Activated CD8-positive, alpha-beta memory T cell treated with anti-CD3 and anti-CD28 coated beads for 1 hour (primary cell): ENCODE data around the gene CBFA2T3.

Experiments used
- DNase-seq, 2 donors: peaks; one replicate each; pipeline ENCODE4 v3.0.0-alpha.2; 2020; ENCODE audit warnings: low read depth in 1 of 2; ENCODE audit errors: extremely low read depth in 1 of 2

Gene CBFA2T3

GRCh38 chr16:88977812-88978607 lies 1.0 kb upstream of the CBFA2T3 start:
- DNase-seq: no peak

- DNase-seq: no peak
These were observed 515 bp downstream of the CBFA2T3 start for GRCh38 chr16:88976366-88977017.

- DNase-seq: no peak
These were observed 1.4 kb downstream of the CBFA2T3 start for GRCh38 chr16:88975511-88976061.

DNA sequence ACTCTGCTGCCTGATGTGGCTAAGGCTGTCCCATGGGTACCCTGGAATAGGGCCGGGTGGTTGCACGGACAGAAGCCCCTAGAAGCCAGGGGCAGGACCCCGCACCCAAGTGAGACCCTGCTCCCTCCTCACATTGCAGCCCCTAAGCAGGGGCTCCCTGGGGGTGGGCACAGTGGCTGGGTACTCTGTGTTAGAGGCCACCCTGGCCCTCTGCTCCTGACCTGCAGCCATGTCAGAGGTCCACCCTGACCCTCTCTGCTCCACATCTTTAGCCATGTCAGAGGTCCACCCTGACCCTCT lies 2.1 kb downstream of the CBFA2T3 start:
- no peak for DNase-seq

DNA sequence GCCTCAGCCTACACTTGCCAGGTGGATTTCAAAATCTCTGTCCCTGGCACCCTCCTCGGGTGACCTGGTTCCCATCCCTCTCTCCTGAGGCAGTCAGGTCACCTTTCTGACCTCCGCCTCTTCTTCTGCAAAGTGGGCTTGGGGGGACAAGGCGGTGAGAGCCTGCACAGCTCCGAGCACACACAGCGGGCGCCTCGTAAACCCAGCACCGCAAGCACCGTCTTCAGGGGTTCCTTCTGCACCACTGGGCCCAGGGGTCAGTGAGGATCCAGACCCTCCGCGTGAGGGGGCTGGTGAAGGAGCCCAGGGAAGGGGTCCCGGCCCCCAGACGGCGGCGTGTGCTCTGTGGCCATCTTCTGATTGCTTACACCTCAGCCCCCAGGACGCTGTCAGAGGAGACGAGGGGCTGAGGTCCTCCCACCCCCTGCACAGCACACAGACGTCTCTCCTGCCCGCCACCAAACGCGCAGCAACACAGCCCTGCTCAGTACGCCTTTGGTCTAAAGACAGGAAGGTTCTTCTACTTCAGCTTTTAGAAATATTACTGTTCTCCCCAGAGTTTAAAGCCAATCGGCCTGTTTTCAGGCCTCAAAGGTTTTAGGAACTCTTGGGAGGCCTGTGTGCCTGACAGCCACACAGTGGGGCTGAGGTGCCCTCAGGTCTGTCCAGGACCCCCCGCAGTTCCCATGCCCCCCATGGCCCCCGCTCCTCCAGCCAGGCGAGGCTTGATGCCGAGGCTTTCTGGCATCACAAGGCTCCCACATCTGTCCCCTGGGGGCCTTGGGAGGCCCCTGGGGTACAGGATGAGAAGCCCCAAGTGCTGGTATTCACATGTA lies 2.7 kb downstream of the CBFA2T3 start:
- no peak for DNase-seq

DNA sequence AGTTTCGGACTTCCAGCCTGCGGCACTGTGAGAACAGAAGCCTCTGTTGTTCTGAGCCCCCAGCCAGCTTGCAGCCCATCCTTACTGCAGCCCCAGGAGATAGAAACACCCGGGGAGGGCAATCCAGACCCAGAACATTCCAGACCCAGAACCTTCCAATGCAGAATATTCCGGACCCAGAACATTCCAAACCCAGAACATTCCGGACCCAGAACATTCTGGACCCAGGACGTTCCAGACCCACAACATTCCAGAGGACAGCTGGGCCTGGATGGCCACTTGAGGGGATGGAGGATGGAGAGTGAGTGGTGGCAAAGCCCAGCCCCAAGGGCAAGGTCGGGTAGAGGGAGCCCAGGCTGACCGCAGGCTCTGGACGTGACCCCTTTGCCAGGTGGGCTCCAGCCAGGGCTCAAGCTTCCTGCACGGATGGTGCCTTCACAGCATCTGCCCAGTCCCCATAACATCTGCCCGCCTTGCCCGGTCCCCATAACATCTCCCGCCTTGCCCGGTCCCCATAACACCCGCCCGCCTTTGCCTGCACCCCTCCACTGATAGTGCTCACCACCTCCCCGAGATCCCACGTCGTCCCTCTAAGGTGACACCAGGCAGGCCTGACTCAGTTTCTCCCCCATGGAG lies 3.5 kb downstream of the CBFA2T3 start:
- no peak for DNase-seq

- no peak for DNase-seq
These were observed 4.0 kb downstream of the CBFA2T3 start for GRCh38 chr16:88973007-88973410.

GRCh38 chr16:88972349-88972748 lies 4.7 kb downstream of the CBFA2T3 start:
- DNase-seq: no peak

- no peak for DNase-seq
These were observed 5.5 kb downstream of the CBFA2T3 start for GRCh38 chr16:88971371-88972097.

DNA sequence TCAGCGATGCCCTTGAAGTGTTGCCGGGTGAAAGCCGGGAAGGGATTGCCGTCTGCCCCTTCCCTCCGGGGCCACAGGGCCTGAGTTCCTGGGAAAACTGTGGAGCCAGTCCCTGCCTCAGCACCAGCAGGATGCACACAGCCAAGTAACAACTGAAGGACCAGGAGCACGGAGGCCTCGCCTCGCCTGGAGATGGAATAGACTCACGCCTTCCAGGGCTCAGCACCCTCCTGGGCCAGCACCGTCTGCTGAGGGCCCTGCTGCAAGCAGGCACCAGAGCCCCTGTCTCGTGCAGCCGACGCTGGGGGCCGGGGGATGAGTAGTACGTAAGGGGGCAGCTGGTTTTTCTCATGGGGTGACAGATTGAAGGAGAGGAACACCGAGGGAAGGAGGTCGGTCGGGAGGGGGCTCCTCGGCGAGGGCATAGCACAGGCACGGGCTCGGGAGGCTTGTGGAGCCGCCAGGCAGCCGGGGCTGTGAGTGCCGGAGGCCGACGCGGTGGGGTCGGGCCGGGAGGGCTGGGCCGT lies 6.4 kb downstream of the CBFA2T3 start:
- no peak for DNase-seq

- DNase-seq: no peak
These were observed 7.0 kb downstream of the CBFA2T3 start for GRCh38 chr16:88970050-88970449.

- no peak for DNase-seq
These were observed 7.6 kb downstream of the CBFA2T3 start for GRCh38 chr16:88969361-88969831.

GRCh38 chr16:88968589-88969280 lies 8.3 kb downstream of the CBFA2T3 start:
- no peak for DNase-seq

DNA sequence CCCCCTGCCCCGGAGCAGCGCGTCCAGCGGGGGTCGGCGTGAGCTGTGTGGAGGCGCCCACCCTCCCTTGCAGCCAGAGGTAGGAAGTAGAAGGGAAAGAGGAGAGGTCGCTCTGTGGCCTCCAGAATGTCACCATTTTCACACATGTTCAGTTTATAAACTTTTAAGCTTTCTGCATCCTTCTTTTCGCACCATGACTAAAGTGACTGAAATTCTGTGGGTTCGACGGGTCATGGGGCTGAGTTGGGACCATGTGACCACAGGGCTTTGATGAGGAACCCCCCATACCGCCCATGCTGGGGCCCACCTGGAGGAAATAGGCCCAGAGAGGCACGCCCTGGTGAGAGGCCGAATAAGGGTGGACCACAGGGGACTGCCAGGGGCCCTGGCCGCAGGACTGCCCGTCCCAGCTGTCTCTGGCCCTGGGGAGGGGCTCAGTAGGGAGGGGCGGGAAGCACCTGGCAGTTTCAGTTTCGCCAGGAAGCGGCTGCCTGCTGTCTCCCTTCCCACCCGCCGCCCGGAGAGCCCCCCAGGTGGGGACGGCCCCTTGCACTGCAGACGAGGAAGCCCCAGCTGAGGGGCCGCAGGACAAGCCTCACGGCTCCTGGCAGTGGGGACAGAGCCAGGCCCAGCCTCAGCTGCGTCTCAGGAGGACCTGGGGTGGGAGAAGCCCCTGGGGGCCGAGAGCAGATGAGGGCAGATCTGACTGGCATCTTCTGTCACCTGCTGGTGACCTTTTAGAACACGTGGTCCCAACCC lies 9.0 kb downstream of the CBFA2T3 start:
- DNase-seq: no peak

GRCh38 chr16:88966986-88967829 lies 9.8 kb downstream of the CBFA2T3 start:
- no peak for DNase-seq

DNA sequence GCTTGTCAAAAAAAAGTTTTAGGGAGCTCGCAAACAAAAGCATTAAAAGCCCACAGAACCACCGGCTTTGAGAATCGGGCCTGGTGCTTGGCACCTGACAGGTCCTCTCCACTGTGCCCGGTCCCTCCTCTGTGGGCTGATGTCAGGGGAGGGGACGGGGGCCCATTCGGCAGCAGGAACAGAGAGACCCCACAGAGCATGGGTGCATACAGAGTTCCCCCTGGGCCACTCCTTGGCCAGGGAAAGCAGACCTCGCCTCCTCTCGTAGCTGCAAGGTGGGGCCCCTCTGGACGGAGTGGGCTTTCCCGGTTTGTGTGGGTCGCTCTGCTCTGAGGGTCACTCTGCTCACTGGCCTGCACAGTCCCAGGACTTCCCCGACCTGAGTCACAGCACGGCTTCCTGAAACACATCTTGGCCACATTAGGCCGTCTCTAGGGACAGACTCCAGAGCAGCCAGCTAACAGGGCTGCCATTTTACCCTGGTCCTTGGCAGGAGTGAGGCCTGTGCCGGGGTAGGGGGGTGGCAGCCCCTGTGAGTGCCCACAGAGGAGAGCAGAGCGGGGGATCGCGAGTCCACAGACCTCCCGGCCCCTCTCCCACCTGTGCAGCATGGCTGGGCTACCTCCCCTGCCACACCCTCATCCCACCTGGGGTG lies 11.1 kb downstream of the CBFA2T3 start:
- no peak for DNase-seq

DNA sequence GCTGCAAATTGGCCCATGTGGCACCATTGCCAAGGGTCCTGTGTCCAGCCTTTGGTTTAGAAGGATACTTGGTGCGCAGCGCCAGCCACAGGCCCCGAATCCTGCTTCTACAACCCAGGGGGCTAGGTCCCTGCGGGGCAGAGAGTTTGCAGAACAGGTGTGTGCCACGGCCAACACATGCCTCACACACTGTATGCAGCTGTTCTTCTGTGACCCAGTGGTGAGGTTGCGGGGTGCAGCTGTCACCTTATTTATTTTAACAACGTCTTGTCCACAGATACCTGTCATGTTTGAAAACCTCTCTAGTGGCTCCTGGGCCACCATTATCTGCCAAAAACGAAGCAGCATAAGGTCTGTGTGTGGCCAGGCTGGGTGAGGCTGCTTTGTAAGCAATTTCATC lies 11.6 kb downstream of the CBFA2T3 start:
- no peak for DNase-seq
